GM10248 (cell line): ENCODE results near the gene UBE2E3.

Source experiments
- CTCF ChIA-PET: fragments of 300-600 bp; sonication (Branson Sonifier 250); formaldehyde crosslinking; extraction: SDS; loops from one replicate; lab custom pipeline; 2021; ENCODE audit warnings: antibody characterized with exemption; lab: Yijun Ruan, JAX
- POLR2A ChIA-PET: fragments of 350-650 bp; sonication (Branson Sonifier 250); formaldehyde crosslinking; extraction: SDS; loops from one replicate; lab custom pipeline; 2020; ENCODE audit warnings: antibody characterized with exemption; lab: Yijun Ruan, JAX
- DNase-seq: peaks from one replicate; pipeline ENCODE4 v3.0.0; 2012; ENCODE audit errors: extremely low spot score
- TF ChIP-seq, protein P1 (sequence below): IDR thresholded peaks from 2 replicates; pipeline ENCODE4 v1.5.1; 2012; ENCODE audit warnings: mild to moderate bottlenecking, low read depth; ENCODE audit errors: extremely low read depth, missing control alignments, control extremely low read depth

Gene UBE2E3

DNA sequence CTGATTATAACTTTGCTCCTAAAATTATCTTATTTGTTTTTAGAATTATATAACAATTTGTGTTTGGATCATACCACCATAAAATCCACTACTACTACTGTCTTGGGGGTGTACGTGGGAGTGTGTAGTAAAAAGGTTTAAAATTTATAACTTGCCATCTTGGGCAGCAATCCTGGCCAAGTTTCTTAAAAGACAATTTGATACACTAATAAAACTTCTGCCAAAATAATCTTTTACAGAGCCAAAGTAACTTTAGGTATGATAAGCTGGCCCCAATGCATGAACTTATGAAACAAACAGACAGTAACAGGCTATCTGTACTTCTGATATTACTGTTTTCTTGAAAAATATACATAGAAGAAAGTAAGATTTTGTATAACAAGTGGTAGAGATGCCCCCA, 11.3 kb upstream of the UBE2E3 start:
- CTCF ChIA-PET, result interaction anchor here (1.0 to 3.8 kb wide), 5 partner anchors 10 to 487 kb away, joined by 3 to 34 read pairs (median 3); partner anchors contain the start of genes ITGA4 and UBE2E3
- POLR2A ChIA-PET, result no interaction called here
- TF ChIP-seq, protein P1, sequence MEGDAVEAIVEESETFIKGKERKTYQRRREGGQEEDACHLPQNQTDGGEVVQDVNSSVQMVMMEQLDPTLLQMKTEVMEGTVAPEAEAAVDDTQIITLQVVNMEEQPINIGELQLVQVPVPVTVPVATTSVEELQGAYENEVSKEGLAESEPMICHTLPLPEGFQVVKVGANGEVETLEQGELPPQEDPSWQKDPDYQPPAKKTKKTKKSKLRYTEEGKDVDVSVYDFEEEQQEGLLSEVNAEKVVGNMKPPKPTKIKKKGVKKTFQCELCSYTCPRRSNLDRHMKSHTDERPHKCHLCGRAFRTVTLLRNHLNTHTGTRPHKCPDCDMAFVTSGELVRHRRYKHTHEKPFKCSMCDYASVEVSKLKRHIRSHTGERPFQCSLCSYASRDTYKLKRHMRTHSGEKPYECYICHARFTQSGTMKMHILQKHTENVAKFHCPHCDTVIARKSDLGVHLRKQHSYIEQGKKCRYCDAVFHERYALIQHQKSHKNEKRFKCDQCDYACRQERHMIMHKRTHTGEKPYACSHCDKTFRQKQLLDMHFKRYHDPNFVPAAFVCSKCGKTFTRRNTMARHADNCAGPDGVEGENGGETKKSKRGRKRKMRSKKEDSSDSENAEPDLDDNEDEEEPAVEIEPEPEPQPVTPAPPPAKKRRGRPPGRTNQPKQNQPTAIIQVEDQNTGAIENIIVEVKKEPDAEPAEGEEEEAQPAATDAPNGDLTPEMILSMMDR, result no peak
- no peak for DNase-seq

DNA sequence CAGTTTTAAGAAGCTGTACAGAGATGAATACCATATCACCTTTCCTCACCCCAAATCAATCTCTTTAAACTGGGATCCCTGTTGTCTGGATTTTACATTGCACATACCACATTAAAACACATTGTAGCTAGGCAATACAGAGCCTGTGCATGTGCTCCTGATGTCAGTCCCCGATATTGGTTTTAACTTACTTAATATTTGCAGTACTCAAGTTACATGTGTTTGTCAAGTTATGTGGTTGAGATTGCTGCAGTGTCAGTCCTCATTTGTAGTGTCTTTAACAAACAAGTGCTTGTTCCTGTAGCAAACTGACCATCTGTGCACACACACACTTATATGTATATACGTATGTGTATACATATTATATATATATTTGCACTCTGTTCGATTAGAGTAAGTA, 10.4 kb upstream of the UBE2E3 start:
- DNase-seq, result no peak
- CTCF ChIA-PET, result interaction anchor here (1.1 to 3.8 kb wide), 3 partner anchors 10 to 22 kb away, joined by 3 to 34 read pairs (median 4); partner anchors contain the start of gene UBE2E3
- TF ChIP-seq, protein P1, result no peak
- POLR2A ChIA-PET, result no interaction called here

DNA sequence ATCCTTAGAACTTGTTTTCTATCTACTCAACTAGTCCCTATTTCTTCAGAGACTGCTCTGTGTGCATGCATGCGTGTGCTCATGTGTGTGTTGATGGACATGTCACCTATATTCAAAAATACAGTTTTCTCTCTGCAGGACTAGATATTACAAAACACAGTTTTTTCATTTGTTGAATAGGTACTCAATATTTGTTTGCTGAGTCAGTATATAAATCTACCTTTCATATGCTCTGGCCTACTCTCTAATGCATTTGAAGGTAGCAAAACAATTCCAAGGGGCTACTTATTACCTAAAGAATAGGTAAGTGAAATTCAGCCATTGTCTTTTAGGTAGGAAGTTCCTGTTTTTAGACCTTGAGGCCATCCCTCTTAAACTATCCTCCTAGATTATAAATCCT, 8.6 kb upstream of the UBE2E3 start:
- TF ChIP-seq, protein P1, result no peak
- CTCF ChIA-PET, result interaction anchor here (1.6 to 3.8 kb wide), 2 partner anchors 8 to 11 kb away, joined by 3 to 34 read pairs; partner anchors contain the start of gene UBE2E3
- POLR2A ChIA-PET, result no interaction called here
- DNase-seq, result no peak

DNA sequence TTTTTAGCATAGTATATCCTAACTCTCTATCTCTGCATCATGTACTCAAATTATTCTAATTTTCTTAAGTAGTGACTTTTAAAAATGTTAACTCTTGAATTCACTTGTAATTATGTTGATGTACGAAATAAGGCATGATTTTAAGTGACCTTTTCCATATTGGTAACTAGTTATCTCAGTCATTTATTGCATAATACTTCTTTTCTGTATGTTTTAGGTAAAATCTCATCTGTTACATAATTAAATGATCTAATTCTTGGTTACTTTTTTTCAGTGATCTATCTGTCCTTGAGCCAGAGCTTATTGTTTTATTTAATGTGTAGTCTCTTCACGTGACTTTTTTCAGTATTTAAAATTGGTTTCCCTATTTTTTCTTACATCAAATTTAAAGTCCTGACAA, 4.8 kb upstream of the UBE2E3 start:
- ChIA-PET CTCF (interaction anchor here (1.9 kb wide), 1 partner anchor 16 kb away, joined by 4 read pairs; no protein-coding TSS in a partner anchor), POLR2A (no interaction called here)
- DNase-seq, result no peak
- TF ChIP-seq, protein P1, result no peak

DNA sequence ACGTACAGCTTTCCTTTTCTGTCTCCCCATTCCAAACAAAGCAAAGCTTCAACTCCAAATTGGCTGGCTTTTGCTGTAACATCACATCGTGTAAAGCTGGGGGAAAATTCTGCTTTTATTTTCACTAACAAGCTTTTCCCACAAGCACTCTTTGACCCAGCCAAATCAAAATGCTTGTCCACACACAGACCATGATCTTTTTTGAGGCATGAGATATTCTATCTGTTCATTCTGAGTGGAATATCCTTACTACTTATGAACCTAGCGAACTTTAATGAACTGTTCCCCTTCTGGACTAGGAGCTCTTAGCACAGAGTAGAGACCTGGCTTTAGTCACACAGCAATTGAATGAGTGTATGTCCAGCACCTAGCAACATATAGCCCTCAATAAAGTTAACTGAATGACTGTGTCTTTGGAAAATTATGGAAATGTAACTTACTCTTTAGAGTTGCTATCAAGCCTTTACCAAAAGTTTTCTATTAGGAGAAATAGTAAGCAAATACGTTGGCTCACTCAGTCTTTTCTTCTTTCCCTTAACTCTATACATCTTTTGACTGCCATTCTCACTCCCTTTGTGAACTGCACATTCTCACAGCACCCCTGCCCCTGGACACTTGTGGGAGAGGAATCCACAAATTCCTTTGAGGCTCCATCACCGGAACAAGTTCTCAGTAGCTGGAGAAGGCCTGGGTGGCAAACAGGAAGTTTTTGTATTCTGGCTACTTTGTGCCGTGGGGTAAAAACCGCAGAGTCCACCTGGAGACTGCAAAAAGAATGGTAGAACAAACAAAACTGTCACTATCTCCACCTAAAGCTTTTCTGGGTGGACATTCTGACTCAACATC, 1.3 kb upstream of the UBE2E3 start:
- POLR2A ChIA-PET, result no interaction called here
- CTCF ChIA-PET, result interaction anchor here (1.1 to 4.1 kb wide), 14 partner anchors 9 to 855 kb away, joined by 3 to 53 read pairs (median 10); no protein-coding TSS in a partner anchor
- DNase-seq, result no peak
- TF ChIP-seq, protein P1, result no peak

DNA sequence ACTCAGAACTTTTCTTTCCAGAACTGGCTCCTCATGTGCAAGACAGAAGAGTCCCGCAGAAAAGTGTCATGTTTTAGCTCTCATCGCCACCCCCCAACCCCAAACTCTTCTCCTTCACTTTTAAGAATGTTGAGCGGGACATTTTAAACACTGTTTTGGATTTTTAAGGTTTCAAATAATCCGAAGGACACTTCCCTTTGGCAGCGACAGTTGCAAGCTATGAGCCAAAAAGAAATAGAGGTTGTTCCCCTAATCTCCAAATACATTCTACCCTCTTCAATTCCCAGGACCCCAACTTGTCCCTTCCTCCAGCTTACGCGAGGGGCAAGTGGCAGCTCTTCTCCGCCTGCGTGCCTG, 678 bp upstream of the UBE2E3 start:
- DNase-seq, result no peak
- CTCF ChIA-PET, result interaction anchor here (1.1 to 4.1 kb wide), 16 partner anchors 10 to 856 kb away, joined by 3 to 53 read pairs (median 10); no protein-coding TSS in a partner anchor
- TF ChIP-seq, protein P1, result no peak
- POLR2A ChIA-PET, result interaction anchor here (0.8 kb wide), 1 partner anchor 20 kb away, joined by 3 read pairs; no protein-coding TSS in a partner anchor
